ENCODE measurements around the gene NEB. TPM values are rescaled to one million over a fixed set of nuclear protein-coding genes. Genes with fewer than 3 reads are reported as not detected.

Gene NEB
- polyA plus RNA-seq, 2 of the 4 experiments (the other 2 are of a cell fraction) = 0.67 to 4.4 TPM

GRCh38 chr2:151483546-151483945, 250.7 kb downstream of the NEB start:
- CTCF ChIA-PET = no interaction called here
- POLR2A ChIA-PET = no interaction called here
- H3K9me3 ChIP-seq = no peaks in the 10 kb centered on the region
- no peak for TF ChIP-seq HOXB5 (CRISPR knock-in tag; IDR thresholded peaks at IDR 0.05)
- TF ChIP-seq POLR2AphosphoS2 (conservative IDR thresholded peaks at IDR 0.05; ENCODE audit: low read length) = 0 out of 2 replicates have a peak, but pooled peaks have one; percentile 54
- ATAC-seq = no peak
- FAIRE-seq = no peak
- DNase-seq (ENCODE audit: low read depth in 1 of 2, low spot score in 1 of 2) = no peak
- H3K27ac ChIP-seq = no peak overlapping the region
- no peak overlapping the region for H3K4me2 ChIP-seq
- H3K4me3 ChIP-seq = no peak overlapping the region
- H3K4me1 ChIP-seq = no peaks in the 10 kb centered on the region
- WGBS (ENCODE audit: missing lambda C conversion rate) = 97% methylated on average over 6 of the region's 6 CpGs

GRCh38 chr2:151482171-151482725, 252.0 kb downstream of the NEB start:
- 77% methylated on average over 4 of the region's 4 CpGs for WGBS (ENCODE audit: missing lambda C conversion rate)
- ChIA-PET POLR2A (no interaction called here), CTCF (no interaction called here)
- TF ChIP-seq HMGXB4 (CRISPR knock-in tag; IDR thresholded peaks at IDR 0.05; ENCODE audit: borderline replicate concordance) = no peak
- Histone ChIP-seq H3K4me1 (no peaks in the 10 kb centered on the region), H3K4me2 (no peak overlapping the region), H3K27ac (no peak overlapping the region), H3K9me3 (no peaks in the 10 kb centered on the region), H3K4me3 (no peak overlapping the region)
- FAIRE-seq (no peak), DNase-seq (ENCODE audit: low read depth in 1 of 2, low spot score in 1 of 2) (no peak), ATAC-seq (no peak)

GRCh38 chr2:151481744-151482143, 252.5 kb downstream of the NEB start:
- Histone ChIP-seq H3K4me2 (no peak overlapping the region), H3K9me3 (no peaks in the 10 kb centered on the region), H3K4me1 (no peaks in the 10 kb centered on the region), H3K4me3 (no peak overlapping the region), H3K27ac (no peak overlapping the region)
- POLR2A ChIA-PET = no interaction called here
- FAIRE-seq (no peak), ATAC-seq (no peak), DNase-seq (ENCODE audit: low read depth in 1 of 2, low spot score in 1 of 2) (no peak)
- CTCF ChIA-PET = no interaction called here
- TF ChIP-seq EHMT2 (IDR thresholded peaks at IDR 0.05; ENCODE audit: low read depth) (no peak), NFE2L2 (conservative IDR thresholded peaks at IDR 0.05; ENCODE audit: low read length) (no peak), ZC3H11A (IDR thresholded peaks at IDR 0.05) (no peak), HOXB13 (CRISPR knock-in tag; IDR thresholded peaks at IDR 0.05; ENCODE audit: low read depth) (no peak), FOSB (CRISPR knock-in tag; IDR thresholded peaks at IDR 0.05) (no peak), BHLHE40 (IDR thresholded peaks at IDR 0.05; ENCODE audit: low read depth, low read length) (no peak), CEBPB (IDR thresholded peaks at IDR 0.05) (no peak), JUN (IDR thresholded peaks at IDR 0.05) (no peak), SREBF2 (IDR thresholded peaks at IDR 0.05) (no peak), EP300 (IDR thresholded peaks at IDR 0.05) (no peak), TFCP2L1 (CRISPR knock-in tag; IDR thresholded peaks at IDR 0.05) (no peak), EHF (CRISPR knock-in tag; IDR thresholded peaks at IDR 0.05) (no peak), TP53 (CRISPR knock-in tag; IDR thresholded peaks at IDR 0.05) (no peak), CTCF (IDR thresholded peaks at IDR 0.05) (no peak), RCOR1 (IDR thresholded peaks at IDR 0.05; ENCODE audit: low read depth, low read length) (no peak), SMC3 (IDR thresholded peaks at IDR 0.05) (no peak), HOXB5 (CRISPR knock-in tag; IDR thresholded peaks at IDR 0.05) (no peak)
- 97% methylated on average over 5 of the region's 5 CpGs for WGBS (ENCODE audit: missing lambda C conversion rate)

- 93% methylated on average over 4 of the region's 4 CpGs for WGBS (ENCODE audit: missing lambda C conversion rate)
- Histone ChIP-seq H3K4me3 (no peak overlapping the region), H3K9me3 (no peaks in the 10 kb centered on the region), H3K27ac (no peak overlapping the region), H3K4me1 (no peaks in the 10 kb centered on the region), H3K4me2 (no peak overlapping the region)
- FAIRE-seq = no peak
- ChIA-PET CTCF (no interaction called here), POLR2A (no interaction called here)
- ATAC-seq = no peak
- DNase-seq (ENCODE audit: low read depth in 1 of 2, low spot score in 1 of 2) = no peak
- TF ChIP-seq ELK1 (IDR thresholded peaks at IDR 0.05; ENCODE audit: low read depth, low read length) = no peak
- no peak for TF ChIP-seq NR3C1 (IDR thresholded peaks at IDR 0.05)
- no peak for TF ChIP-seq MYC (IDR thresholded peaks at IDR 0.05; ENCODE audit: borderline replicate concordance, low read length)
- TF ChIP-seq CHD4 (IDR thresholded peaks at IDR 0.05; ENCODE audit: borderline replicate concordance) = no peak
- TF ChIP-seq REST (IDR thresholded peaks at IDR 0.05) = no peak
- no peak for TF ChIP-seq EHF (CRISPR knock-in tag; IDR thresholded peaks at IDR 0.05)
- TF ChIP-seq SMC3 (IDR thresholded peaks at IDR 0.05) = no peak
These were observed 256.3 kb downstream of the NEB start for GRCh38 chr2:151478011-151478410.
